Measurements from ENCODE around the gene SORCS2. TPM values are rescaled to one million over a fixed set of nuclear protein-coding genes. Genes with fewer than 3 reads are reported as not detected.

Gene SORCS2
- total and polyA plus RNA-seq, 7 donors = 0.18 to 1.5 (median 0.36) TPM

DNA sequence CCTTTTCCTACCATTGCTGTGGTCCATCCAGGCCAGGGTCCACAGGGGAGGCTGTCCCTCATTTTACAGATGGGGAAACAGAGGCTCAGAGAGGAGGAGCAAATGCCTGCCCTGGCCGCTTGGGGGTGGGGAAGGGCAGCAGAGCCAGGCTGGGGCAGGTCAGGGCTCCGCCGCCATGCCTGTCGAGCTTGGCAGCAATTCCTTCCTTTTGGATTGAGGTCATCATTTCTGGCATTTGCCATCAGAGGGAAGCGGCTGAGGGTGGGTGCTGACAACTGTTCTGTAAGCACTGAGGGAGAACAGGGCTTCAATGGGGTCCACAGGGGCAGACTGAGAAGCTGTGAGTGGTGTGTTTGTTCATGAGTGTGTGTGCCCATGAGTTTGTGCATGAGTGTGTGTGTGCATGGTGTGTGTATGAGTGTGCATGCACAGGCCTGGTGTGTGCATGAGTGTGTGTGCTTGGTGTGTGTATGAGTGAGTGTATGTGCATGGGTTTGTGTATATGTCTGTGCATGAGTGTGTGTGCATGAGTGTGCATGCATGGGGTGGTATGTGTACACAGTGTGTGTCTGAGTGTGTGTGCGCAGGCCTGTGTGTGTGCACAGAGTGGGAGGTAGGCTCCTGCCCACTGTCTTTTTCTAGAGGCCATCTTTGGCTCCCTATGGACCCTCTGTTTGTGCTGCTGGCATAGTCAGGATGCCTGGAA is 115.2 kb downstream of the SORCS2 start:
- Histone ChIP-seq H3K27me3 (ENCODE audit: insufficient read depth in 3 of 3, low read length in 2 of 3) (no peaks in the 10 kb centered on the region), H3K4me1 (no peaks in the 10 kb centered on the region), H3K36me3 (ENCODE audit: insufficient read depth in 1 of 2, low read depth in 1 of 2) (no peaks in the 10 kb centered on the region), H3K4me3 (no peak overlapping the region), H3K9me3 (no peaks in the 10 kb centered on the region), H3K27ac (no peak overlapping the region)
- TF ChIP-seq, protein P1, sequence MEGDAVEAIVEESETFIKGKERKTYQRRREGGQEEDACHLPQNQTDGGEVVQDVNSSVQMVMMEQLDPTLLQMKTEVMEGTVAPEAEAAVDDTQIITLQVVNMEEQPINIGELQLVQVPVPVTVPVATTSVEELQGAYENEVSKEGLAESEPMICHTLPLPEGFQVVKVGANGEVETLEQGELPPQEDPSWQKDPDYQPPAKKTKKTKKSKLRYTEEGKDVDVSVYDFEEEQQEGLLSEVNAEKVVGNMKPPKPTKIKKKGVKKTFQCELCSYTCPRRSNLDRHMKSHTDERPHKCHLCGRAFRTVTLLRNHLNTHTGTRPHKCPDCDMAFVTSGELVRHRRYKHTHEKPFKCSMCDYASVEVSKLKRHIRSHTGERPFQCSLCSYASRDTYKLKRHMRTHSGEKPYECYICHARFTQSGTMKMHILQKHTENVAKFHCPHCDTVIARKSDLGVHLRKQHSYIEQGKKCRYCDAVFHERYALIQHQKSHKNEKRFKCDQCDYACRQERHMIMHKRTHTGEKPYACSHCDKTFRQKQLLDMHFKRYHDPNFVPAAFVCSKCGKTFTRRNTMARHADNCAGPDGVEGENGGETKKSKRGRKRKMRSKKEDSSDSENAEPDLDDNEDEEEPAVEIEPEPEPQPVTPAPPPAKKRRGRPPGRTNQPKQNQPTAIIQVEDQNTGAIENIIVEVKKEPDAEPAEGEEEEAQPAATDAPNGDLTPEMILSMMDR (IDR thresholded peaks at IDR 0.05) = no peak
- DNase-seq = peak in 1 of 2 donors; percentile 3
- 56 to 72% (median 69%) methylated on average over 6 of the region's 6 CpGs for whole genome bisulfite sequencing, 3 donors
- ATAC-seq = no peak
- intact Hi-C loops (cut with DNase I) = no loop called here

DNA sequence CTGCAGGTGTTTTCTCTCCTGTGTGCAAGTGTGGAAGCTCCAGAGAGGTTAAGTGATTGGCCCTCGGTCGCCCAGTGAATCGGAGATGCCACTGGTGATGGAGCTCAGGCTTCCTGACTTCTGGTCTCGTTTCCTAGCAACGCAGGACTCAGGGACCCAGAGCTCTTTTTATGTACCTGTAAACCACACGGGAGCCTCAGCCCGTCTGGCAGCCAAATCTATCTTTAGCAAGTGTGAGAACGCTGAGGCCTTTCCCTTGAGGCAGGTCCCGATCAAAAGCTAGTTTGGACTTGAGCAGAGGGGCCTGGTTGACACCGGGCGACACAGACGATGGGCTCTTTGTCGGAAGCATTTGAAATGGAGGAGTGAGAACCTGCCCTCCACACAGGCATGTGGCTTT is 116.8 kb downstream of the SORCS2 start:
- H3K4me3 ChIP-seq = no peak overlapping the region
- H3K27ac ChIP-seq = no peak overlapping the region
- DNase-seq = peak in 1 of 2 donors; percentile 3
- no peaks in the 10 kb centered on the region for H3K36me3 ChIP-seq (ENCODE audit: insufficient read depth in 1 of 2, low read depth in 1 of 2)
- ATAC-seq = no peak
- 57 to 62% (median 61%) methylated on average over 13 of the region's 13 CpGs for WGBS, 3 donors
- TF ChIP-seq, protein P1 (IDR thresholded peaks at IDR 0.05) = no peak
- H3K27me3 ChIP-seq (ENCODE audit: insufficient read depth in 3 of 3, low read length in 2 of 3) = no peaks in the 10 kb centered on the region
- H3K4me1 ChIP-seq = no peaks in the 10 kb centered on the region
- intact Hi-C loops (cut with DNase I) = no loop called here
- no peaks in the 10 kb centered on the region for H3K9me3 ChIP-seq

DNA sequence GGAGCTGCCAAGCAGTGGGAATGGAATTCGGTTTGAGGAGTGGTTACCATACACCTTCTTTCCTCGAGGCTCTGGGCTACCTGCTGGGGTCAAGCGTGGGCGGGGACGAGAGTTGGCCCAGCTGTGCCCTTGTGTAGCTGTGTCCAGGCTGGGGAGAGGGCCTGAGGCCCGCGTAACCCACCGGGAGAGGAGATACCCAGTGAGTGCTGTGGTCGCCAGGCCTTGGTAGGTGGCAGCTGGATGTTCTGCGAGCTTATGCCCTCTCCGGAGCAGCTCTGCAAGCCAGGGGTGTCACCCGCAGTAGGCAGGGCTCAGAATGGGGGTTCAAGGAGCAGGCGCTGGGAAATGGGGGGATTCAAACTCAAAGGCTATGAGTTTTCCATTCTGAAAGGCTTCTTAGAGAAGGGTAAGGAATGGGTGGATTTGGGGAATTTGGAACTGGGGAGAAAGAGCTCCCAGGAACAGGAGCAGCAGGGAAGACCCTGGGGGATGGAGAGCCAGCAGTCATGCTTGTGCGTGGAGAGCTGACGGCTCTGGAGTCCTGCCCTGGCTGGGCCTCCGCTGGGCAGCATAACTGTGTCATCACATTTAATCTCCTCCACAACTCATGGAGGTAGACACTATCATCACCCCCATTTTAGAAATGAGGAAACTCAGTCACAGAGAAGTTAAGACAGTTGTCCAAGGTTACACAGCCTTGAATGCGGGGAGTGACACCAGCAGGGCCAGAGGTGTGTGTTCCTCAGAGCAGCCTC is 117.5 kb downstream of the SORCS2 start:
- H3K4me3 ChIP-seq = no peak overlapping the region
- no peak overlapping the region for H3K27ac ChIP-seq
- no peaks in the 10 kb centered on the region for H3K9me3 ChIP-seq
- DNase-seq = peak in 1 of 2 donors; percentile 2
- H3K27me3 ChIP-seq (ENCODE audit: insufficient read depth in 3 of 3, low read length in 2 of 3) = no peaks in the 10 kb centered on the region
- TF ChIP-seq, protein P1 (IDR thresholded peaks at IDR 0.05) = no peak
- peak in 1 of 4 donors; percentile 9 for ATAC-seq
- 66 to 80% (median 71%) methylated on average over 17 of the region's 17 CpGs for WGBS, 3 donors
- intact Hi-C loops (cut with DNase I) = loop anchor here in 1 of 2 donors (5.0 to 10.0 kb wide), 2 partner anchors 405 to 1853 kb away; no protein-coding TSS in a partner anchor
- no peaks in the 10 kb centered on the region for H3K4me1 ChIP-seq
- H3K36me3 ChIP-seq (ENCODE audit: insufficient read depth in 1 of 2, low read depth in 1 of 2) = no peaks in the 10 kb centered on the region

DNA sequence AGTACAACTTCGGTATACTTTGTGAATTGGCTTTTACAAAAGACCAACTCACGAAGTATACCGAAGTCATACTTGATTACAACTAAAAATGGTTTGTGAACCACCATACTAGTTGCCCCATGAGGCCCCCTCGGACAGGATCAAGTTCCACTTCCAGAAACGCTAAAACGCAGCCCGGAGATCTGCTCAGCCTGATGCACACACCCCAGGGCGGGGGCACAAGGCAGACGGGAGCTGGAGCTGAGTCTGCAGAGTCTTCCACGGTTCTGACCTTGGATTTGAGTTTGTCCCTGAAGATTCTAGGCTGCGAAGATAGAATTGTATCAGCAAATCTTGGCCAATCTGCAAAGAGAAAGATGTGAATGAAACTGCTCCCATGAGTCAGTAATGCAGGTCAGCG is 118.1 kb downstream of the SORCS2 start:
- TF ChIP-seq, protein P1 (IDR thresholded peaks at IDR 0.05) = no peak
- peak in 1 of 2 donors; percentile 2 for DNase-seq
- Histone ChIP-seq H3K27ac (no peak overlapping the region), H3K4me3 (no peak overlapping the region), H3K27me3 (ENCODE audit: insufficient read depth in 3 of 3, low read length in 2 of 3) (no peaks in the 10 kb centered on the region), H3K9me3 (no peaks in the 10 kb centered on the region), H3K4me1 (no peaks in the 10 kb centered on the region), H3K36me3 (ENCODE audit: insufficient read depth in 1 of 2, low read depth in 1 of 2) (no peaks in the 10 kb centered on the region)
- WGBS, 3 donors = 62 to 68% (median 62%) methylated on average over 12 of the region's 12 CpGs
- intact Hi-C loops (cut with DNase I) = loop anchor here in 1 of 2 donors (5.0 to 10.0 kb wide), 2 partner anchors 404 to 1853 kb away; no protein-coding TSS in a partner anchor
- ATAC-seq = no peak

Measured in psoas muscle (tissue), 8 donors.